SK-N-MC (cell line): ENCODE measurements around the gene LYRM7.

Experiments used
- DNase-seq: peaks from one replicate; pipeline ENCODE4 v3.0.0-alpha.2; 2011; ENCODE audit warnings: low read depth, low spot score
- H3K27ac ChIP-seq: fragments of 200-600 bp; sonication (generic); 2 replicates; pipeline ENCODE4 v1.5.1; 2016; ENCODE audit warnings: mixed run types
- H3K36me3 ChIP-seq: fragments of 200-600 bp; sonication (generic); 2 replicates; pipeline ENCODE4 v1.6.1; 2017; ENCODE audit warnings: antibody characterized with exemption, low read length, mixed read lengths; ENCODE audit not compliant: insufficient read depth
- H3K4me3 ChIP-seq: fragments of 200-600 bp; sonication (generic); 2 replicates; pipeline ENCODE4 v1.5.1; 2016
- H3K9ac ChIP-seq: fragments of 200-600 bp; sonication (generic); 2 replicates; pipeline ENCODE4 v1.8.0; 2017; ENCODE audit warnings: mixed run types, mixed read lengths; ENCODE audit not compliant: insufficient read length
- H3K9me3 ChIP-seq: fragments of 200-600 bp; sonication (generic); 2 replicates; pipeline ENCODE4 v1.6.1; 2017; ENCODE audit warnings: low read depth, mild to moderate bottlenecking, antibody characterized with exemption, low read length, moderate library complexity, mixed read lengths
- EZH2 ChIP-seq: fragments of 200-600 bp; sonication (generic); IDR thresholded peaks from one replicate; pipeline ENCODE4 v1.6.1; 2017; ENCODE audit warnings: antibody characterized with exemption
- FOXP2 ChIP-seq: optimal IDR thresholded peaks from 2 replicates; pipeline ENCODE3; 2011; ENCODE audit warnings: mild to moderate bottlenecking, moderate library complexity; ENCODE audit not compliant: insufficient read depth; ENCODE audit errors: extremely low read length, control extremely low read depth
- POLR2AphosphoS5 ChIP-seq: IDR thresholded peaks from 2 replicates; pipeline ENCODE4 v1.6.1; 2012; ENCODE audit warnings: mild to moderate bottlenecking, low read depth, low read length, borderline replicate concordance

LYRM7 gene

DNA sequence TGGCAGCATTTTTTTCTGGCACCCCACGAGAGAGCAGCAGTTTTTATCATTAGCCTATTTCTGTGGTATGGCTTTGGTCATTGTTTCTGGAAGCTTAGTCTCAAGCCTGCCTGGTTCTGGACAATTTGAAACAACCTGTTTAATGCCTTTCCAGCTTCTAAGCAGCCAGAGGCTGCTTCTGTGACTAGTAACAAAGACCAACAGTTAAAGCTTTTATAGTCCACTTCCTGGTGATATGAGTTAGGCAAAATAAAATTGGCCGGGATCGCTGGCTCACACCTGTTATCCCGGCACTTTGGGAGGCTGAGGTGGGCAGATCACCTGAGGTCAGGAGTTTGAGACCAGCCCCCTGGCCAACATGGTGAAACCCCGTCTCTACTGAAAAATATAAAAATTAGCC lies 24.0 kb downstream of the LYRM7 start:
- Histone ChIP-seq H3K36me3 (peaks cover 4% of the 10 kb centered on the region; the same call in 1 of the 2 replicates), H3K4me3 (no peak overlapping the region), H3K27ac (no peak overlapping the region), H3K9me3 (no peaks in the 10 kb centered on the region), H3K9ac (no peak overlapping the region)
- no peak for DNase-seq
- TF ChIP-seq POLR2AphosphoS5 (no peak), FOXP2 (no peak), EZH2 (no peak)

DNA sequence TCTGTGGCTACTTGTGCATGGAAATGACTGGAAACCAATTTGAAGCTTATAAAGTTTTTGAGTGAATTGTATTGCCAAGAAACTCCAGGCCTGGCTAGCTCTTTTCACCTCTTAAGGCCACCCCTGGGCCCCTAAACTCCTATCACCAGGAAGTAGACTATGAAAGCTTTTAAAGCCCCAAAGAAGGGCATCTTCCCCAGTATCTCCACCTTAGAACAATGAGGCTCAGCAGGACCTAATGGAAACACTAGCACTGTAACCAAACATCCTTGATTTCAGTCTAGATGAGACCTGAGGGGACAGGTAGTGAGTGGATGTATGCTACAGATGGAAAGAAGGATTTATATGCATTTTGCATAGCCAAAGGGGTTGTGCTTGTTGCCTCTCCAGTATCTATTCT lies 25.0 kb downstream of the LYRM7 start:
- Histone ChIP-seq H3K27ac (no peak overlapping the region), H3K36me3 (peaks cover 8% of the 10 kb centered on the region; the same call in 1 of the 2 replicates), H3K9ac (no peak overlapping the region), H3K4me3 (no peak overlapping the region), H3K9me3 (no peaks in the 10 kb centered on the region)
- DNase-seq, result no peak
- TF ChIP-seq POLR2AphosphoS5 (no peak), FOXP2 (no peak), EZH2 (no peak)

DNA sequence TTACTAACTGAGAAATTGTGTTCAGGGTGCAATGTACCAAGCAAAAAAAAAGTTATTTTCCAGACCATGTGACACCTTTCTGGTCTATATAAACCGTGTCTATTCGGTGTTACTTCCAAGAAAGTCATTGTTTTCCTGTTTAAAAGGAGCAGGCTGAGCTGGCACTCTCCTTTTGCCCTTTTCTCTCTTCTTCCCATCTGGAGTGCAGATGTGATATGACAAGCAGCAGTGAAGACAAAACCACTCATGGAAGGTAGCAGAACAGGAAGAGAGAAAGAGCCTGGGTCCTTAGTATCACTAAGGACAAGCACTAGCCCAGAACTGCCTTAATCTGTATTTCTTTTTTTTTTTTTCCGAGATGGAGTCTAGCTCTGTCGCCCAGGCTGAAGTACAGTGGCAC lies 25.6 kb downstream of the LYRM7 start:
- Histone ChIP-seq H3K9me3 (no peaks in the 10 kb centered on the region), H3K9ac (no peak overlapping the region), H3K27ac (no peak overlapping the region), H3K4me3 (no peak overlapping the region), H3K36me3 (peaks cover 8% of the 10 kb centered on the region; the same call in 1 of the 2 replicates)
- no peak for DNase-seq
- TF ChIP-seq FOXP2 (no peak), POLR2AphosphoS5 (no peak), EZH2 (no peak)

DNA sequence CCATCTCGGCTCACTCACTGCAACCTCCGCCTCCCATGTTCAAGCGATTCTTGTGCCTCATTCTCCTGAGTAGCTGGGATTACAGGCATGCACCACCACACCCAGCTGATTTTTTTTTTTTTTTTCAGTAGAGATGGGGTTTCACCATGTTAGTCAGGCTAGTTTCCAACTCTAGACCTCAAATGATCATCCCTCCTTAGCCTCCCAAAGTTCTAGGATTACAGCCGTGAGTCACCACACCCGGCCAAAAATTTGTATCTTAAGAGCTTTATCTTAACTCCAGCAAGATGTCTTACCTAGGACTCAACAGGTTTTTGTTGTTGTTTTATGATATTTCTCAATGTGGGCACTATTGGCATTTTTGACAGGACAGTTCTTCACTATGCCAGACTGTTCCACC lies 27.9 kb downstream of the LYRM7 start:
- DNase-seq, result no peak
- Histone ChIP-seq H3K4me3 (no peak overlapping the region), H3K9me3 (no peaks in the 10 kb centered on the region)

DNA sequence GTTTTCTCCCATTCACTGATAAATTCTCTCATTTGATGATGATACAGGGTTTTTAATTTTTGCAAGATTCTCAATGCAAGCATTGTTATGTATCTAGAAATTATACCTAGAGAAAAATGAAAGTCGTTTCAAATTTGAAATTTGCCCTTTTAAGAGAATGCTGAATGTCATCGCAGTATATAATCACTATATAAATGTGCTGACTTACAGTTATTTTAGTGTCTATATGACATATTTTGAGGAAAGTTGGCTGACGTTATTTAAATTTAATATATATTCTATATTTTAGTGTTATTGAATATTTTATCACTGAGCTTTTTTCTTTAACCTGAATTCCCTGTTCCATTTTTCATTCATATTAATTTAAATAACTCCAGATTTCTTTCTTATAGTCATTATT lies 29.8 kb downstream of the LYRM7 start:
- 0 out of 2 replicates have a peak, but pooled peaks cover 4% of the 10 kb centered on the region for H3K36me3 ChIP-seq
- no peaks in the 10 kb centered on the region for H3K9me3 ChIP-seq
- H3K9ac ChIP-seq, result no peak overlapping the region
- no peak overlapping the region for H3K4me3 ChIP-seq
- H3K27ac ChIP-seq, result no peak overlapping the region
- TF ChIP-seq EZH2, result no peak
- no peak for TF ChIP-seq POLR2AphosphoS5
- TF ChIP-seq FOXP2, result no peak
- DNase-seq, result no peak

More for the DNA sequence above, 27.9 kb downstream of the LYRM7 start:
- H3K27ac ChIP-seq, result no peak overlapping the region
- TF ChIP-seq POLR2AphosphoS5, result no peak
- TF ChIP-seq FOXP2, result no peak
- no peak for TF ChIP-seq EZH2
- no peak overlapping the region for H3K9ac ChIP-seq
- H3K36me3 ChIP-seq, result 0 out of 2 replicates have a peak, but pooled peaks cover 4% of the 10 kb centered on the region

DNA sequence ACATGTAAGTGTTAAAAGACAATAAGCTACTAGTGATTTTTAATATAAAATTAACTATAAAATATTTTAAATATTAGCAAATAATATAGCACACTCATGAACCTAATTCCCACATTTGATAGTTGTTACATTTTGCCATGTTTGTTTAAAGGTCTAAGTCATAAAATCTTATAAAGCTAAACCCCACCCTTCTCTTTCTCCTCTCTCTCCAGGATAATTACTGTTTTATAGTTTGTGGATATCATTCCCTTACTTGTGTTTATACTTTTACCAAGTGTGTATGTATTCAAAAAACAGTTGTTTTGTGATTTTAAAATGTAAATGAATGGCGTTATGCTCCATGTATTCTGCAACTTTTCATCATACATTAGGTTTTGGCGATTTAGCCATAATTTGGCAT lies 34.2 kb downstream of the LYRM7 start:
- no peak for TF ChIP-seq EZH2
- no peak for TF ChIP-seq POLR2AphosphoS5
- TF ChIP-seq FOXP2, result no peak
- H3K36me3 ChIP-seq, result 0 out of 2 replicates have a peak, but pooled peaks cover 4% of the 10 kb centered on the region
- H3K9me3 ChIP-seq, result no peaks in the 10 kb centered on the region
- H3K4me3 ChIP-seq, result no peak overlapping the region
- no peak for DNase-seq
- no peak overlapping the region for H3K9ac ChIP-seq
- H3K27ac ChIP-seq, result no peak overlapping the region

DNA sequence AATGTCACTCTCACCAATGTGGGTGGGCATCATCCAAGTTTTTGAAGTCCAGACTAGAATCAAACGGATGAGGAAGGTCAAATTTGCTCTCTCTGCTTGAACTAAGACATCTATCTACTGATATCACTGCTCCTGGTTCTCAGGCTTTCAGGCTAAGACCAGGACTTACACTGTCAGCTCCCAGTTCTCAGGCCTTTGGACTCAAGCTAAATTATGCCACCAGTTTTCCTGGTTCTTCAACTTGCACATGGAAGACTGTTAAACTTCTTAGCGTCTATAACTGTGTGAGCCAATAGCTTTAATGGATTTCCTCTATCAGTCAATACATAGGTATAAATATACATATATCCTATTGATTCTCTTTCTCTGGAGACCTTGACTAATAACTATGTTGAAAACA lies 35.3 kb downstream of the LYRM7 start:
- no peak overlapping the region for H3K27ac ChIP-seq
- H3K4me3 ChIP-seq, result no peak overlapping the region
- no peak overlapping the region for H3K9ac ChIP-seq
- TF ChIP-seq POLR2AphosphoS5 (no peak), EZH2 (no peak), FOXP2 (no peak)
- DNase-seq, result no peak
- no peaks in the 10 kb centered on the region for H3K9me3 ChIP-seq
- no peaks in the 10 kb centered on the region for H3K36me3 ChIP-seq

DNA sequence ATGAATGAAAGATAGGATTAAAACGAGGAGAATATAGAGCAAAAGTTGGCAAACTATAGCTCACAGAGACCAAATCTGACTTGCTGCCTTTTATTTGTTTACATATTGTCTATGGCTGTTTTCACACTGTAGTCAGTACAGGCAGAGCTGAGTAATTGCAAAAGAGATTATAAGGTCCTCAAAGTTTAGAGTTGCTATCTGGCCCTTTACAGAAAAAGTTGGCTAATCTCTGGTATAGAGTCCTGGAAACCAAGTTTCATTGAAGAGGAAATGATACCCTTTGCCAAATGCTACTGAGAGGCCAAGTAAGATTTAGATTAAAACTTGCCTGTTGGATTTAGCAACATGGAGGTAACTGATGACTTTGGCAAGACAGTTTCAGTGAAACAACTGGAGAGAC lies 36.0 kb downstream of the LYRM7 start:
- Histone ChIP-seq H3K9ac (no peak overlapping the region), H3K4me3 (no peak overlapping the region), H3K36me3 (no peaks in the 10 kb centered on the region), H3K27ac (no peak overlapping the region), H3K9me3 (no peaks in the 10 kb centered on the region)
- TF ChIP-seq FOXP2, result no peak
- no peak for TF ChIP-seq EZH2
- no peak for TF ChIP-seq POLR2AphosphoS5
- no peak for DNase-seq

DNA sequence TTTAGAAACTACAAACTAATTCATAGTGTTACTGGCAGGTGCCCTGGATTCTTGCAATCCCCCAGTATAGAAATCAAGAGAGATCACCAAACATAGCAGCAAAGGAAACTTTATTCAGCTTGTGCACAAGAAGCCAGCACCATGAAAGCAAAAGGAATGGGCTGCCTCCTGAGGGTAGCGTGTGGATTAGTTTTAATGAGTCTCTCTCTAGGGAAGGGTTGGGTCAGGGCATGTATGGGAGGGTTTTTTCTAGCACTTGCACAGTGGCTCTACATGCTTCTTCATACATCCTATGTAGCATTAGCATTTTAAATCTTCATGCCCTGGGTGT lies 38.4 kb downstream of the LYRM7 start:
- H3K9ac ChIP-seq, result no peak overlapping the region
- no peak overlapping the region for H3K27ac ChIP-seq
- no peaks in the 10 kb centered on the region for H3K9me3 ChIP-seq
- TF ChIP-seq EZH2, result no peak
- TF ChIP-seq POLR2AphosphoS5, result no peak
- TF ChIP-seq FOXP2, result no peak
- H3K36me3 ChIP-seq, result no peaks in the 10 kb centered on the region
- H3K4me3 ChIP-seq, result no peak overlapping the region
- no peak for DNase-seq
